AG04449 (cell line): ENCODE results near the gene ALCAM.

ENCODE experiments used
- CTCF ChIA-PET: fragments of 350-600 bp; formaldehyde crosslinking; extraction: SDS; loops from one replicate; lab custom pipeline; 2021; ENCODE audit warnings: antibody characterized with exemption; lab: Yijun Ruan, JAX
- POLR2A ChIA-PET: fragments of 400-600, 350-600 bp; formaldehyde crosslinking; extraction: SDS; loops from one replicate; lab custom pipeline; 2020; ENCODE audit warnings: antibody characterized with exemption, inconsistent platforms; lab: Yijun Ruan, JAX
- DNase-seq: peaks from one replicate; pipeline ENCODE4 v3.0.0-alpha.2; 2010; ENCODE audit warnings: low read depth, low spot score
- H3K4me3 ChIP-seq: 2 replicates; pipeline ENCODE4 v1.5.1; 2011; ENCODE audit warnings: low read depth, mild to moderate bottlenecking, control low read depth, low read length
- TF ChIP-seq, protein P1 (sequence below): IDR thresholded peaks from one replicate; pipeline ENCODE4 v1.5.1; 2011; ENCODE audit warnings: mild to moderate bottlenecking, moderate library complexity, low read length, control low read depth, inconsistent platforms; ENCODE audit not compliant: insufficient read depth; ENCODE audit errors: missing control alignments

ALCAM gene

DNA sequence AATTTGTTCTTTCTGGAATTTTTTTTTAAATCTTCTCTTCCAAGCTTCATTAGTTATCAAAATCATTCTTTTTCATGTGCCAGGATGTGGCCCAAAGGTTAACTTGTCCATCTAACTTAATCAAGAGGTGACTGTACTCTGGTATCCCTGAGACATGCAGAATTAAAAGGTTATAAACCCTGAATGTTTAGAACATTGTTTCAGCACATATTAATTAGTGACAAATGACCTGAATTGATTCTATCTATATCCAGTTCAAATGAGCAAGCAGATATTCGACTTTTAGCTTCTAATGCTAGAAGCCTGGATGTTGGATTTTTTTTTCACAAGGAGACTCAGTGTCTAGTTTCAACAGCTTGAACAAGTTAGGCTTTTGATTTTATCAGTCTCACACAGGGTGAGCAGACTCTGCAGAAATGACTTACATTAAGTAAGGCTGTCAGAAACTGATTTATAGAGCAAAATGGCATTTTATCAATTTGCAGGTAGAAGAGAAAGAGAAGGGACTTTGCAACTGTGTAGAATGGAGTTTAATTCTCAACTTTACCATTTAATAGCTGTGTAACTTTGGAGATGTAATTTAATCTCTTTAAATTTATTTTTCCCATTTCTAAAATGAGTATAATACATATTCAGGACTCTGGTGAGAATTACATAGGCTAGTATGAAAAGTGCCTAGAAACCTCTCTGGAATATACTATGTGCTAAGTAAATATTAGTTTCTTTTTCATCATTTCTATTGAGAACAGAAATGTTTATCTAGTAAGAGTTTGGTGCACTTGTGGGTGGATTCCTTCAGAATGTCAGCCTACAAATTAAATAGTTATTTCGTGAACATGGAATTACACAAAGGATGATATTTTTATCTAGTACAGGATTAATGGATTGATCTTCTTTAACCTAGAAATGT is 100.0 kb downstream of the ALCAM start:
- no peak overlapping the region for H3K4me3 ChIP-seq
- TF ChIP-seq, protein P1, sequence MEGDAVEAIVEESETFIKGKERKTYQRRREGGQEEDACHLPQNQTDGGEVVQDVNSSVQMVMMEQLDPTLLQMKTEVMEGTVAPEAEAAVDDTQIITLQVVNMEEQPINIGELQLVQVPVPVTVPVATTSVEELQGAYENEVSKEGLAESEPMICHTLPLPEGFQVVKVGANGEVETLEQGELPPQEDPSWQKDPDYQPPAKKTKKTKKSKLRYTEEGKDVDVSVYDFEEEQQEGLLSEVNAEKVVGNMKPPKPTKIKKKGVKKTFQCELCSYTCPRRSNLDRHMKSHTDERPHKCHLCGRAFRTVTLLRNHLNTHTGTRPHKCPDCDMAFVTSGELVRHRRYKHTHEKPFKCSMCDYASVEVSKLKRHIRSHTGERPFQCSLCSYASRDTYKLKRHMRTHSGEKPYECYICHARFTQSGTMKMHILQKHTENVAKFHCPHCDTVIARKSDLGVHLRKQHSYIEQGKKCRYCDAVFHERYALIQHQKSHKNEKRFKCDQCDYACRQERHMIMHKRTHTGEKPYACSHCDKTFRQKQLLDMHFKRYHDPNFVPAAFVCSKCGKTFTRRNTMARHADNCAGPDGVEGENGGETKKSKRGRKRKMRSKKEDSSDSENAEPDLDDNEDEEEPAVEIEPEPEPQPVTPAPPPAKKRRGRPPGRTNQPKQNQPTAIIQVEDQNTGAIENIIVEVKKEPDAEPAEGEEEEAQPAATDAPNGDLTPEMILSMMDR, result no peak
- ChIA-PET POLR2A (no interaction called here), CTCF (interaction anchor here (0.9 to 1.7 kb wide), 5 partner anchors 9 to 107 kb away, joined by 3 to 5 read pairs (median 3); no protein-coding TSS in a partner anchor)
- DNase-seq, result no peak

DNA sequence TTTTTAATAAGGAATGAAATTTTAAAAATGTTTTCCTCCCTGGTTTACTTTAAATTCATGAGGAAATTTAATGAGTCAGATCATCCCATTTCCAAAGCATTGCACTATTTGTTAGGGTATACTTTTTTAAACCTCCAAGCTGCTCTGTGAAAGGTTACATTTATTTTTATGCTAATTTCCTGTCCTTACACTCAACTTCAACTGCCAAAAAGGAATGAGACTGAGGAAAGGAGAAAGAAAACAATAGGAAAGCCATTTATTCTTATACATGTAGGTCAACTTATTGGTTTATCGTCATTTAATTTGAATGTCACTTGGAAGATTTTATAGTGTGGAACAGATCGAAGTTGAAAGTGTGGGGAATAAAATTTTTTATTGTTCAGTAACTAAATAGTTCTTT is 104.1 kb downstream of the ALCAM start:
- ChIA-PET POLR2A (no interaction called here), CTCF (no interaction called here)
- TF ChIP-seq, protein P1, result no peak
- H3K4me3 ChIP-seq, result no peak overlapping the region
- DNase-seq, result no peak

DNA sequence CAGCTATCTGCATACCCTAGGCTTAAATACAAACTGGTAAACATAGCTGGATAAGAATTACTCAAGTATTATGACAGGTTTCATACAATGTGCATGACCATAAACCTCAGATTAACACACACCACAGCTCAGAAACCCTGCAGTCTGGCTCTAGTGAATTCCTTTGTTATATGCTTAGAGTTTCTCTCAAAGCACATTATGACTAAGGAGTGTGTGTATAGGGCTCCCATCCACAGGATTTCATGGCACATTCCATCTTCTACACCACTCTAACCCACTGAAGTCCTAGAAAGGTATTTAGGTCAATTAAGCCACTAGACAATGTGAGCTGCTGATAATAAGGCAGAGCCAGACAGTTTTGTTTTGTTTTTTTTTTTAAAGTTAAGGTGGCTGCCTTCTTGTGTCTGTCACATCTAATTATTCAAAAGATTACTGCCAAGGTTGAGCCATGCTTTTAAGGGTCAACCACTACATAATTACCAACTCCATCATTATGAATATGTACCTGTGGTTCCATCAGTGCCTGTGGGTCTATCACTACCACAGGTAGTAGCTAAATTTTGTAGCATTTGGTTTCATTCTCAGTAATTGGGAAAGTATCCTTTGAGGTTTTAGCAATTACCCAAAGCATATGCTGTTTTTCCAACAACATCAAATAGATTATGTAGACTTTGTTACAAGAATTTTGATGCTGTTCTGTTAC is 107.0 kb downstream of the ALCAM start:
- H3K4me3 ChIP-seq, result no peak overlapping the region
- TF ChIP-seq, protein P1, result no peak
- CTCF ChIA-PET, result interaction anchor here (1.3 kb wide), 1 partner anchor 10 kb away, joined by 5 read pairs; no protein-coding TSS in a partner anchor
- DNase-seq, result peak; percentile 80
- POLR2A ChIA-PET, result interaction anchor here (0.7 kb wide), 1 partner anchor 72 kb away, joined by 3 read pairs; no protein-coding TSS in a partner anchor

DNA sequence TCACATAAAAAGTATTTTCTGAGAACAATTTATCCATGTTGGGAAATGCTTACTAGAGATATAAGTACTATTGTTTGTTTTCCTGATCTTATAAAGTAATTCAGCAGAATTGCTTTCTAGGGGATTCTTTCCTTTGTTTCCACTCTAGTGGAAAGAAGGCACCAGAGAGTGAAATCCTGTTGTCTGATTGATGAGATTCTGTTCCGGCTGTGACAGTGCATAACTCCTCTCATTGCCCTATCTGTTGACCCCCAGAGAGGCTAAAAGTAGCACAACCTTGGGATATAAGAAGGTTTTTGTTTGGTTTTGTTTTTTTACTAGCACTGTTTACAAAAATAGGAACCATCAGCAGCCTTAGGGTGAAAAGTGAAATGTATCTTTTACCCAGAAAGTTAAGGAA is 114.1 kb downstream of the ALCAM start:
- TF ChIP-seq, protein P1, result no peak
- H3K4me3 ChIP-seq, result no peak overlapping the region
- ChIA-PET POLR2A (no interaction called here), CTCF (no interaction called here)
- no peak for DNase-seq

DNA sequence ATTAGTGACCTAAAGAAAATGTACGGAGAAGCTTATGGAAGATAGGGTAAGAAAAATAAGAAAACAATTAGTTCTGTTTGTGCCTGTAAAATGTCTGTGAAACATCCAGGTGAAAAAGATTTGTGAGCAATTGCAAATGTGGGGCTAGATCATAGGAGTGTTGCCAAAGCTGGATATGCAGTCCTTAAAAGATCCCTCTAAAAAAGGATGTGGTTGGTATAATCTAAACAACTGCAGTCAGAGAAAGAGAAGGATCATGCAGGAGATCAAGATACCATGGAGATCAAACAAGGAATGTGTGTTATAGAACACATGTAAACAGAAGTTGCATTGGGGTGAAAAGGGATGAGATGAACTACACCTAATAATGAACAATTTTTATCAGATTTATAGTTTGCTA is 116.8 kb downstream of the ALCAM start:
- TF ChIP-seq, protein P1, result no peak
- CTCF ChIA-PET, result no interaction called here
- no peak for DNase-seq
- H3K4me3 ChIP-seq, result no peak overlapping the region
- POLR2A ChIA-PET, result no interaction called here

DNA sequence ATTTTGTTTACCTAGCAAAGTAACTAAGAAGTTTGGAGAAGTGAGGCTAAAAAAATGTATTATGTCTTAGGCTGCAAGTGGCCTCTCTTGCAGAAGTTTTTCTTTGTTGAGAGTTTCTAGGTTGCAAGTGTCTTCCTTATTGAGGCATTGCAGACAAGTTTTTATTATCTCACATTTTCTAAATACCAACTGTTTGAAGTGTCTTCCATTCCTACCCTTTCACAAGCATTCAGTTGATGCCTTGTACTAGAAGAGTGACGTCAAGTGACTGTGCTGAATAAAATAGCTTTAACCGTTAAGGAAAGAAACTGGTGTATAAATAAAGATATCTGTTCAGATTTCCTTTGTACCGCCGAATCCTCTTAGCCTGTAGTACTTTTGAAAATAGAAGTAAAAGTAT is 123.3 kb downstream of the ALCAM start:
- CTCF ChIA-PET, result no interaction called here
- peak; percentile 21 for DNase-seq

More for the DNA sequence above, 123.3 kb downstream of the ALCAM start:
- POLR2A ChIA-PET, result no interaction called here
- H3K4me3 ChIP-seq, result no peak overlapping the region
- TF ChIP-seq, protein P1, result no peak
